ENCODE results near the gene SYNC.

SYNC gene

GRCh38 chr1:32702599-32703478 lies at the start of gene SYNC:
SYNC (minus strand) TSS chr1:32702770; CDS start chr1:32702660, 110 bp downstream.
- DNase-seq (ENCODE audit: low read depth) = no peak

- DNase-seq (ENCODE audit: low read depth) = no peak
Observed at GRCh38 chr1:32749771-32750170, 47.2 kb upstream of the SYNC start.

- no peak for DNase-seq (ENCODE audit: low read depth)
Observed at GRCh38 chr1:32749332-32749731, 46.8 kb upstream of the SYNC start.

GRCh38 chr1:32748926-32749325 lies 46.4 kb upstream of the SYNC start:
- no peak for DNase-seq (ENCODE audit: low read depth)

- no peak for DNase-seq (ENCODE audit: low read depth)
Observed at GRCh38 chr1:32748348-32748747, 45.8 kb upstream of the SYNC start.

GRCh38 chr1:32746130-32746529 lies 43.6 kb upstream of the SYNC start:
- no peak for DNase-seq (ENCODE audit: low read depth)

- no peak for DNase-seq (ENCODE audit: low read depth)
Observed at GRCh38 chr1:32744071-32744425, 41.5 kb upstream of the SYNC start.

GRCh38 chr1:32743380-32744070 lies 41.0 kb upstream of the SYNC start:
- no peak for DNase-seq (ENCODE audit: low read depth)

GRCh38 chr1:32742956-32743355 lies 40.4 kb upstream of the SYNC start:
- DNase-seq (ENCODE audit: low read depth) = no peak

- no peak for DNase-seq (ENCODE audit: low read depth)
Observed at GRCh38 chr1:32742199-32742947, 39.8 kb upstream of the SYNC start.

GRCh38 chr1:32741413-32742198 lies 39.0 kb upstream of the SYNC start:
- DNase-seq (ENCODE audit: low read depth) = no peak

- DNase-seq (ENCODE audit: low read depth) = no peak
Observed at GRCh38 chr1:32741059-32741412, 38.5 kb upstream of the SYNC start.

GRCh38 chr1:32736812-32737791 lies 34.5 kb upstream of the SYNC start:
- no peak for DNase-seq (ENCODE audit: low read depth)

- DNase-seq (ENCODE audit: low read depth) = no peak
Observed at GRCh38 chr1:32733582-32734321, 31.2 kb upstream of the SYNC start.

- DNase-seq (ENCODE audit: low read depth) = no peak
Observed at GRCh38 chr1:32729254-32730046, 26.9 kb upstream of the SYNC start.

GRCh38 chr1:32728413-32729077 lies 26.0 kb upstream of the SYNC start:
- no peak for DNase-seq (ENCODE audit: low read depth)

GRCh38 chr1:32727876-32728275 lies 25.3 kb upstream of the SYNC start:
- DNase-seq (ENCODE audit: low read depth) = no peak

GRCh38 chr1:32725615-32725982 lies 23.0 kb upstream of the SYNC start:
- DNase-seq (ENCODE audit: low read depth) = no peak

Data from stimulated activated CD8-positive, alpha-beta memory T cell treated with anti-CD3 and anti-CD28 coated beads, Interleukin-12 subunit alpha, Interleukin-12 subunit beta, amount 100 ng/mL, for 4 hours (primary cell).